Muscle layer of duodenum (tissue), 2 donors: Measurements from ENCODE around the gene OVOL3.

Experiments
- H3K27ac ChIP-seq: one replicate; pipeline ENCODE4 v1.7.0; 2013; ENCODE audit warnings: mild to moderate bottlenecking, low read length
- H3K27me3 ChIP-seq: one replicate; pipeline ENCODE4 v1.7.0; 2013; ENCODE audit warnings: low read depth, mild to moderate bottlenecking, control low read depth, low read length
- H3K36me3 ChIP-seq, 2 donors: one replicate each; pipeline ENCODE4 v1.7.0; 2013; ENCODE audit warnings: low read length in 2 of 2, control low read depth in 1 of 2, mild to moderate bottlenecking in 1 of 2; ENCODE audit not compliant: insufficient read depth in 2 of 2, control insufficient read depth in 1 of 2
- H3K4me1 ChIP-seq, 2 donors: one replicate each; pipeline ENCODE4 v1.7.0; 2013; ENCODE audit warnings: low read length in 2 of 2, mild to moderate bottlenecking in 2 of 2, control low read depth in 1 of 2, moderate library complexity in 1 of 2; ENCODE audit not compliant: insufficient read depth in 2 of 2, control insufficient read depth in 1 of 2
- H3K4me3 ChIP-seq, 2 donors: one replicate each; pipeline ENCODE4 v1.7.0; 2013; ENCODE audit warnings: low read length in 2 of 2, low read depth in 1 of 2, mild to moderate bottlenecking in 1 of 2
- H3K9me3 ChIP-seq, 2 donors: one replicate each; pipeline ENCODE4 v1.7.0; 2013; ENCODE audit warnings: low read length in 2 of 2, control low read depth in 1 of 2, mild to moderate bottlenecking in 1 of 2; ENCODE audit not compliant: control insufficient read depth in 1 of 2
- donor health status: healthy.

OVOL3 gene

GRCh38 chr19:36151144-36152018 lies 40.4 kb downstream of the OVOL3 start:
- H3K27ac ChIP-seq: peak overlapping the region; percentile 92
- peaks cover 30 to 31% of the 10 kb centered on the region in 2 donors for H3K36me3 ChIP-seq
- no peaks in the 10 kb centered on the region for H3K27me3 ChIP-seq
- H3K9me3 ChIP-seq: no peaks in the 10 kb centered on the region
- peaks cover 0 to 14% of the 10 kb centered on the region in 2 donors for H3K4me1 ChIP-seq
- peak overlapping the region; percentile 70 to 74 for H3K4me3 ChIP-seq

DNA sequence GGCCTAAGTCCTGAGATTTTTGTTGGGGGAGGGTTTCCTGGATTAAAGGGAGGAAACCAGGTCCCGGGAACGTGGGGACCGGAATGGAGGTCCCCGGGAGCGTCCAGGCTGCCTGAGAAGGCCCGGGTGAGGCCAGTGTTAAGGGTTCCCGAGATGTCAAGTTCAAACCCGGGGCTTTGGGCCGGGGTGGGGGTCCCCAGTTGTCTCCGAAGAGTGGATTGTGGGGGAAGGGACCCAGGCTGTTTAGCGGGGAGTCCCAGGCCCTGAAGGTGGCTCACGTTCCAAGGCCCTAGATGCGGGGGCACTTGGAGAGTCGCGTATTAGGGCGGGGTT lies 41.0 kb downstream of the OVOL3 start:
- peaks cover 0 to 14% of the 10 kb centered on the region in 2 donors for H3K4me1 ChIP-seq

DNA sequence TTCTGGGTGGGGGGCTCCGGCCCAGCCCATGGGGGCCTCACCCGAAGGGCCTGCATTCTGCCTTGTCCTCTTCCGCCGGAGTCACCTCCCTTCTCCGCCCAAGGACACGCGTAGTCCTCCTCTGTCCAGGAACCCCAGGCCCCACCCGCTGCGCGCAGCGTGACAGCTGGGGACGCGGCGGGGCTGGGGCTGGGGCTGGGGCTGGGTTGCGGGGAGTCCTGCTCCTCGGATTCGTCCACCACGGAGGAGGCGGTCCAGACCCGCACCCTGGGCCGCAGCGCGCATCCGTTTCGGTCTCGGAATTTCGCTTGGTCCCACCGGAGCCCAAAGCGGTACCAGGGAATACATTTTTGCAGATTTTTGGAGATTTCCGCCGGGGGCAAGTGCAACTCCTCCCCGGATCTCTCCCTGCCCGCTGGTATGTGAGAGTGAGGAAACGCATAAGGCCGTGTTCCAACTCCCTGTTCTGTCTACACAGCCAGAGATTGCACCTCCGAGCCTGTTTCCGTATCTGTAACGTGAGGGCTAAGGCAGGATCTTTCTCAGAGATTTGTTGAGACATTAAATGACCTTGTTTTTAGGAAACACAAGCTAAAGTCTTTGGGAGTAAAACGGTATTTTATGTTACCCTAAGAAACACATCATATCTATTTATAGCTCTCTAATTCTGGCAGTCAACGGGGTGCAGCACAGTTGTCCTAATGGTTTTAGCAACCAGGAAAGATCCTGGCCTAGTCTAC lies 41.6 kb downstream of the OVOL3 start, which contains the start of gene COX7A1:
TSS of gene COX7A1 (minus strand) at position 96 of the 740 bp plus-strand sequence. CDS start at position 56, 40 bp downstream.
- H3K36me3 ChIP-seq: peaks cover 20 to 22% of the 10 kb centered on the region in 2 donors
- H3K4me3 ChIP-seq: peak within 1 kb of the TSS; percentile 70 to 74
- H3K27me3 ChIP-seq: no peaks in the 10 kb centered on the region
- peaks cover 0 to 14% of the 10 kb centered on the region in 2 donors for H3K4me1 ChIP-seq
- H3K27ac ChIP-seq: peak within 1 kb of the TSS; percentile 92
- H3K9me3 ChIP-seq: no peaks in the 10 kb centered on the region

More for the DNA sequence above, 41.0 kb downstream of the OVOL3 start:
- Histone ChIP-seq H3K27ac (peak overlapping the region; percentile 92), H3K4me3 (peak overlapping the region; percentile 70 to 74), H3K36me3 (peaks cover 24 to 25% of the 10 kb centered on the region in 2 donors), H3K27me3 (no peaks in the 10 kb centered on the region), H3K9me3 (no peaks in the 10 kb centered on the region)

DNA sequence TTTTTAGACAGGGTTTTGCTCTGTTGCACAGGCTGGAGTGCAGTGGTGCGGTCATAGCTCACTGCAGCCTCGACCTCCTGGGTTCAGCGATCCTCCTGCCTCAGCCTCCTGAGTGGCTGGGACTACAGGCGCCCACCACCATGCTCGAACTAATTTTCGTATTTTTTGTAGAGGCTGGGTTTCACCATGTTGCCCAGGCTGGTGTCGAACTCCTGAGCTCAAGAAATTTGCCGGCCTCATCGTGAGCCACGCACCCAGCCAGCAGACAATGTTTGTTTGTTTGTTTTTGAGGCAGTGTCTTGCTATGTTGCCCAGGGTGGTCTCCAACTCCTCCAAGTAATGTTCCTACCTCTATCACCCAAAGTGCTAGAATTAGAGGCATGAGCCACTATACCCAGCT lies 42.2 kb downstream of the OVOL3 start:
- H3K4me3 ChIP-seq: peak overlapping the region in 1 of 2 donors; percentile 74

DNA sequence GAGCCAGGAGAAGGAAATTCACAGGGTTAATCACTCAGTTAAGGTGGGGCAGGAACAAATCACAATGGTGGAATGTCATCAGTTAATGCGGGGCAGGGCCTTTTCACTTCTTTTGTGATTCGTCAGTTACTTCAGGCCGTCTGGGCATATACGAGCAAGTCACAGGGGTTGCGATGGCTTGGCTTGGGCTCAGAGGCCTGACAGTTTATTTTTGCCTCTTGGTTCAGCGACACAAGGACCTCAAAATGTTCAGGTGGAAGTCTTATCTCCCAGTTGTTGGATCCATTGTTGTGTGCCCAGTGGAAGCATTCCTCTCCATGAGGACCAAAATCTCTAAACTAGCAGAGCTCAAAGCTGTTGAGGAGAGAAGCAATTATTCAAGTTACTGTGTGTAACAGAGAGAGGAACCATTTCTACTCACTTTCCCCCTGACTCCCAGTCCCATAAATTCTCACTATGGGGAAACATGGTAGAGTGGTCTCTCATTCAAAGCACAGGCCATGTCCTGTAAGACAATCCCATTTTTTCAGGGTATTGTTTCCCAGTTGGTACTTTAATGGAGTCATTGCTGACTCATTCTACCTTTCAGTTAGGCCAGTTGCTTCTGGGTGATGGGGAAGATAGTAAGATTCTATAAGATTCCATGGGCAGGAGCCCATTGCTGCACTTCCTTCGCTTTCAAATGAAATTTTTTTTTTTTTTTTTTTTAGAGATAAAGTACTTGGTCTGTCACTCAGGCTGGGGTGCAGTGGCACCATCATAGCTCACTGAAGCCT lies 50.1 kb downstream of the OVOL3 start:
- H3K27ac ChIP-seq: no peak overlapping the region
- no peak overlapping the region for H3K4me3 ChIP-seq
- H3K27me3 ChIP-seq: no peaks in the 10 kb centered on the region
- peaks cover 0 to under 1% of the 10 kb centered on the region in 2 donors for H3K36me3 ChIP-seq
- H3K4me1 ChIP-seq: no peaks in the 10 kb centered on the region
- H3K9me3 ChIP-seq: no peaks in the 10 kb centered on the region

More for the DNA sequence above, 42.2 kb downstream of the OVOL3 start:
- no peaks in the 10 kb centered on the region for H3K9me3 ChIP-seq
- peaks cover 0 to 14% of the 10 kb centered on the region in 2 donors for H3K4me1 ChIP-seq
- H3K27ac ChIP-seq: peak overlapping the region; percentile 86
- H3K27me3 ChIP-seq: no peaks in the 10 kb centered on the region
- peaks cover 20 to 22% of the 10 kb centered on the region in 2 donors for H3K36me3 ChIP-seq
